CD4-positive, alpha-beta T cell treated with Interleukin-4 for 1 hour (primary cell): ENCODE results near the gene GIPC1.
"Not testable (repeated sequence)": the region's sequence is repeated elsewhere in the genome, so short reads cannot be mapped to it uniquely, and the experiment has no call there.

Experiments
- DNase-seq, 2 donors: peaks; one replicate each; pipeline ENCODE4 v3.0.0-alpha.2; 2020 to 2022

The GIPC1 gene

GRCh38 chr19:14517446-14517839 lies 21.5 kb upstream of the GIPC1 start:
- DNase-seq, result peak in 1 of 2 donors; percentile 32

GRCh38 chr19:14516746-14517438 lies 21.0 kb upstream of the GIPC1 start:
- DNase-seq, result peak in 1 of 2 donors; percentile 53

- peak in 1 of 2 donors; percentile 29 for DNase-seq
Observed at GRCh38 chr19:14516048-14516534, 20.2 kb upstream of the GIPC1 start.

- DNase-seq, result peak in 1 of 2 donors; percentile 27
Observed at GRCh38 chr19:14515501-14516047, 19.6 kb upstream of the GIPC1 start.

- peak; percentile 48 to 55 for DNase-seq
Observed at GRCh38 chr19:14514215-14514863, 18.4 kb upstream of the GIPC1 start.

GRCh38 chr19:14512406-14512961 lies 16.6 kb upstream of the GIPC1 start:
- DNase-seq, result no peak

- DNase-seq, result no peak
Observed at GRCh38 chr19:14511229-14511593, 15.3 kb upstream of the GIPC1 start.

GRCh38 chr19:14510311-14511228 lies 14.6 kb upstream of the GIPC1 start:
- peak in 1 of 2 donors; percentile 55 for DNase-seq

- DNase-seq, result peak in 1 of 2 donors; percentile 52
Observed at GRCh38 chr19:14507704-14508542, 12.0 kb upstream of the GIPC1 start.

- peak; percentile 79 to 80 for DNase-seq
Observed at GRCh38 chr19:14505488-14506239, 9.7 kb upstream of the GIPC1 start.

- DNase-seq, result not testable (repeated sequence)
Observed at GRCh38 chr19:14504575-14504974, 8.6 kb upstream of the GIPC1 start.

GRCh38 chr19:14503285-14503684 lies 7.4 kb upstream of the GIPC1 start:
- no peak for DNase-seq

- no peak for DNase-seq
Observed at GRCh38 chr19:14502334-14503092, 6.6 kb upstream of the GIPC1 start.

- no peak for DNase-seq
Observed at GRCh38 chr19:14497228-14497921, 1.4 kb upstream of the GIPC1 start.

GRCh38 chr19:14496834-14497227 lies 904 bp upstream of the GIPC1 start:
- DNase-seq, result no peak

GRCh38 chr19:14495672-14496028 lies 277 bp downstream of the GIPC1 start:
- no peak for DNase-seq

GRCh38 chr19:14494910-14495671 lies 836 bp downstream of the GIPC1 start:
- DNase-seq, result no peak

- no peak for DNase-seq
Observed at GRCh38 chr19:14494411-14494810, 1.5 kb downstream of the GIPC1 start.
